Neural cell (in vitro differentiated cells): Measurements from ENCODE around the gene MLST8. TPM values are rescaled to one million over a fixed set of nuclear protein-coding genes. Genes with fewer than 3 reads are reported as not detected.

Source experiments
- H2AFZ ChIP-seq: fragments of 200-600, 300-800 bp; sonication (generic), shearing (Covaris generic); 2 replicates; pipeline ENCODE4 v1.6.0; 2014; ENCODE audit warnings: low read depth, mild to moderate bottlenecking, antibody characterized with exemption, low read length, moderate library complexity
- H3F3A ChIP-seq: fragments of 200-600 bp; shearing (Covaris generic); 2 replicates; pipeline ENCODE4 v1.6.1; 2016; ENCODE audit warnings: mild to moderate bottlenecking, moderate library complexity, mixed read lengths, antibody characterized with exemption, low read length; ENCODE audit not compliant: insufficient read depth, poor library complexity, severe bottlenecking
- H3K27ac ChIP-seq: fragments of 200-600, 300-800 bp; sonication (generic), shearing (Covaris generic); 2 replicates; pipeline ENCODE4 v1.5.1; 2014; ENCODE audit warnings: mild to moderate bottlenecking, low read length, moderate library complexity
- H3K27me3 ChIP-seq: fragments of 300-800, 200-600 bp; sonication (generic), shearing (Covaris generic); 2 replicates; pipeline ENCODE4 v1.6.0; 2014; ENCODE audit warnings: mild to moderate bottlenecking, low read depth, low read length, moderate library complexity; ENCODE audit not compliant: insufficient read depth
- H3K36me3 ChIP-seq: fragments of 300-800, 200-600 bp; sonication (generic), shearing (Covaris generic); 2 replicates; pipeline ENCODE4 v1.5.1; 2014; ENCODE audit warnings: mild to moderate bottlenecking, antibody characterized with exemption, low read length, moderate library complexity; ENCODE audit not compliant: insufficient read depth
- H3K4me2 ChIP-seq: fragments of 300-800, 200-600 bp; sonication (generic), shearing (Covaris generic); 2 replicates; pipeline ENCODE4 v1.6.0; 2014; ENCODE audit warnings: mild to moderate bottlenecking, low read length
- H3K4me3 ChIP-seq: fragments of 300-800, 200-600 bp; sonication (generic), shearing (Covaris generic); 2 replicates; pipeline ENCODE4 v1.5.1; 2014; ENCODE audit warnings: mild to moderate bottlenecking, low read length, moderate library complexity
- H3K79me2 ChIP-seq: fragments of 200-600 bp; shearing (Covaris generic); replicated peaks from 2 replicates; pipeline ENCODE4 v1.6.0; 2014; ENCODE audit warnings: mild to moderate bottlenecking, low read length, moderate library complexity; ENCODE audit not compliant: insufficient read depth
- H3K9ac ChIP-seq: fragments of 300-800, 200-600 bp; sonication (generic), shearing (Covaris generic); 2 replicates; pipeline ENCODE4 v1.6.1; 2016; ENCODE audit warnings: mild to moderate bottlenecking, low read length, mixed read lengths
- H3K9me2 ChIP-seq: fragments of 200-600 bp; shearing (Covaris generic); 2 replicates; pipeline ENCODE4 v1.6.1; 2016; ENCODE audit warnings: mild to moderate bottlenecking, low read length, mixed read lengths; ENCODE audit not compliant: insufficient read depth
- H3K9me3 ChIP-seq: fragments of 200-600, 300-800 bp; sonication (generic), shearing (Covaris generic); 2 replicates; pipeline ENCODE4 v1.6.1; 2016; ENCODE audit warnings: mild to moderate bottlenecking, mixed run types, low read length, moderate library complexity, mixed read lengths
- H4K20me1 ChIP-seq: fragments of 200-600 bp; shearing (Covaris generic); 2 replicates; pipeline ENCODE4 v1.6.1; 2016; ENCODE audit warnings: mild to moderate bottlenecking, mixed run types; ENCODE audit not compliant: insufficient read depth
- EP300 ChIP-seq: fragments of 450-650 bp; conservative IDR thresholded peaks from 2 replicates; pipeline ENCODE4 v1.6.1; 2014; ENCODE audit warnings: antibody characterized with exemption, mild to moderate bottlenecking, moderate library complexity; ENCODE audit not compliant: poor library complexity, severe bottlenecking
- EZH2 ChIP-seq: fragments of 200-600, 300-800 bp; shearing (Covaris generic), sonication (generic); IDR thresholded peaks from 2 replicates; pipeline ENCODE4 v1.6.1; 2014; ENCODE audit warnings: antibody characterized with exemption, low read length, borderline replicate concordance, mild to moderate bottlenecking; ENCODE audit not compliant: insufficient read depth, poor library complexity, severe bottlenecking
- MXI1 ChIP-seq: fragments of 450-650 bp; conservative IDR thresholded peaks from 2 replicates; pipeline ENCODE4 v1.6.1; 2014; ENCODE audit warnings: antibody characterized with exemption, mild to moderate bottlenecking; ENCODE audit not compliant: poor library complexity, severe bottlenecking
- POLR2AphosphoS5 ChIP-seq: IDR thresholded peaks from 2 replicates; pipeline ENCODE4 v1.6.1; 2012
- RAD21 ChIP-seq: fragments of 450-650 bp; conservative IDR thresholded peaks from 2 replicates; pipeline ENCODE4 v1.6.1; 2014; ENCODE audit warnings: antibody characterized with exemption, mild to moderate bottlenecking, moderate library complexity
- SMC3 ChIP-seq: fragments of 450-650 bp; conservative IDR thresholded peaks from 2 replicates; pipeline ENCODE4 v1.6.1; 2014; ENCODE audit warnings: antibody characterized with exemption, mild to moderate bottlenecking, moderate library complexity; ENCODE audit not compliant: poor library complexity
- TAF1 ChIP-seq: IDR thresholded peaks from 2 replicates; pipeline ENCODE4 v1.6.1; 2012; ENCODE audit warnings: low read depth
- polyA plus RNA-seq: library from polyadenylated mRNA; depleted of rRNA; stranded (reverse); fragments of >200 nt; gene quantifications from 2 replicates; pipeline ENCODE4 v1.2.3, GENCODE V29; 2014
- TF ChIP-seq, protein P1 (sequence below): IDR thresholded peaks from 2 replicates; pipeline ENCODE4 v1.6.1; 2012; ENCODE audit warnings: borderline replicate concordance
- TF ChIP-seq, protein P2 (sequence below): fragments of 450-650 bp; IDR thresholded peaks from 2 replicates; pipeline ENCODE4 v1.5.1; 2014; ENCODE audit warnings: antibody characterized with exemption, mild to moderate bottlenecking, moderate library complexity; ENCODE audit not compliant: poor library complexity, severe bottlenecking

Gene MLST8
- polyA plus RNA-seq, 1 donor from 2014 or later = 13.5 TPM

DNA sequence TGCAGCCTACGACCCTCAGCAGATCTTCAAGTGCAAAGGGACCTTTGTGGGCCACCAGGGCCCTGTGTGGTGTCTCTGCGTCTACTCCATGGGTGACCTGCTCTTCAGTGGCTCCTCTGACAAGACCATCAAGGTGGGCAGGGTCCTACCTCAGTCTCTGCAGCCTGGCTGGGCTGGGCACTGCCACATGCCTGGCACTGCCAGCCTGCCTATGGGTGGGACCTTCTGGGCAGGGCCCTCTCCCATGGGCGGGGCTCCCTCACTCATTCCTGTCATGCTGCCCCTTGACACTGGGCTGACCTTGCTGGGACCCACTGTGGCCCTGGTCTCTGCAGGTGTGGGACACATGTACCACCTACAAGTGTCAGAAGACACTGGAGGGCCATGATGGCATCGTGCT is 31.3 kb upstream of the MLST8 start:
- no peaks in the 10 kb centered on the region for H3F3A ChIP-seq
- H3K79me2 ChIP-seq = no peaks in the 10 kb centered on the region
- H2AFZ ChIP-seq = no peak overlapping the region
- H3K4me3 ChIP-seq = peak overlapping the region; percentile 46
- H3K9ac ChIP-seq = peak overlapping the region; percentile 45
- H4K20me1 ChIP-seq = no peaks in the 10 kb centered on the region
- H3K9me3 ChIP-seq = no peaks in the 10 kb centered on the region
- H3K4me2 ChIP-seq = no peak overlapping the region
- no peaks in the 10 kb centered on the region for H3K36me3 ChIP-seq
- no peaks in the 10 kb centered on the region for H3K27me3 ChIP-seq
- H3K27ac ChIP-seq = peak overlapping the region; percentile 69
- TF ChIP-seq, protein P1, sequence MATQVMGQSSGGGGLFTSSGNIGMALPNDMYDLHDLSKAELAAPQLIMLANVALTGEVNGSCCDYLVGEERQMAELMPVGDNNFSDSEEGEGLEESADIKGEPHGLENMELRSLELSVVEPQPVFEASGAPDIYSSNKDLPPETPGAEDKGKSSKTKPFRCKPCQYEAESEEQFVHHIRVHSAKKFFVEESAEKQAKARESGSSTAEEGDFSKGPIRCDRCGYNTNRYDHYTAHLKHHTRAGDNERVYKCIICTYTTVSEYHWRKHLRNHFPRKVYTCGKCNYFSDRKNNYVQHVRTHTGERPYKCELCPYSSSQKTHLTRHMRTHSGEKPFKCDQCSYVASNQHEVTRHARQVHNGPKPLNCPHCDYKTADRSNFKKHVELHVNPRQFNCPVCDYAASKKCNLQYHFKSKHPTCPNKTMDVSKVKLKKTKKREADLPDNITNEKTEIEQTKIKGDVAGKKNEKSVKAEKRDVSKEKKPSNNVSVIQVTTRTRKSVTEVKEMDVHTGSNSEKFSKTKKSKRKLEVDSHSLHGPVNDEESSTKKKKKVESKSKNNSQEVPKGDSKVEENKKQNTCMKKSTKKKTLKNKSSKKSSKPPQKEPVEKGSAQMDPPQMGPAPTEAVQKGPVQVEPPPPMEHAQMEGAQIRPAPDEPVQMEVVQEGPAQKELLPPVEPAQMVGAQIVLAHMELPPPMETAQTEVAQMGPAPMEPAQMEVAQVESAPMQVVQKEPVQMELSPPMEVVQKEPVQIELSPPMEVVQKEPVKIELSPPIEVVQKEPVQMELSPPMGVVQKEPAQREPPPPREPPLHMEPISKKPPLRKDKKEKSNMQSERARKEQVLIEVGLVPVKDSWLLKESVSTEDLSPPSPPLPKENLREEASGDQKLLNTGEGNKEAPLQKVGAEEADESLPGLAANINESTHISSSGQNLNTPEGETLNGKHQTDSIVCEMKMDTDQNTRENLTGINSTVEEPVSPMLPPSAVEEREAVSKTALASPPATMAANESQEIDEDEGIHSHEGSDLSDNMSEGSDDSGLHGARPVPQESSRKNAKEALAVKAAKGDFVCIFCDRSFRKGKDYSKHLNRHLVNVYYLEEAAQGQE = no peak
- no peak for TF ChIP-seq SMC3
- no peak for TF ChIP-seq TAF1
- H3K9me2 ChIP-seq = no peaks in the 10 kb centered on the region

DNA sequence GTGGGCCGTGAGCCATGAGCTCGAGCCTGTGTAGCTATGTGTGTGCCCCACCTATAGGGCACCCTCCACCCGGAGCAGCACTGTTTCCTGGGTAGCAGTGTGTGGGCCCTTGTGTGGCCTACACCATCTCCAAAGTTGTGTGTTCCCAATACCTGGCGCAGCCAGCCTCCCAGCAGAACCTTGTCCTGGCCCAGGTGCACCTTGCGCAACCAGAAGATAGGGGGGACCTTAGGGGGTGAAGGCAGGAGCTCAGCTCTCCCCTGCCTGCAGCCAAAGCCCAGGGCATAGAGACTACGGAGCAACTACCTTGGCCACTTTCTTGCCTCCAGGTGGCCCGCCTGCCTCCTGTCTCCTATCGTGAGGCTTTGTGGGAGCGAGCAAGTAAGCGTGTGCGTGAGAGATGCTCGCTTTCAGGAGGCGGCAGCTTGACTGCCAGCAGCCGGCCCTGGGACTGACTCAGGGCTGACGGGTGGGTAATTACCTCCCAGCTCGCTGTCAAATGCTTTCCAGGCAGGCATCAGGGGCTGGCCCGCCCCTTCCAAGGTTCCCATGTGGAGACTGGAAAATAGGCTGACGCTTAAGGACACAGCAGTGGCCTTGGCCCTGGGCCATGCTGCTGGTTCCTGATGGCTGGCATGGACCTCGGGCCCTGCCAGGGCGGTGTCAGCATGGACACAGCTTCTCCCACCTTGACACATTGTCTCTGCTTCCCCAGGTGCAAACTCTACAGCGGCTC is 30.7 kb upstream of the MLST8 start:
- H2AFZ ChIP-seq = no peak overlapping the region
- TF ChIP-seq MXI1 = no peak
- TF ChIP-seq, protein P1 = no peak
- peak; percentile 57 for TF ChIP-seq EP300
- TF ChIP-seq RAD21 = no peak
- TF ChIP-seq TAF1 = no peak
- no peak for TF ChIP-seq EZH2
- TF ChIP-seq POLR2AphosphoS5 = peak; percentile 59
- TF ChIP-seq, protein P2, sequence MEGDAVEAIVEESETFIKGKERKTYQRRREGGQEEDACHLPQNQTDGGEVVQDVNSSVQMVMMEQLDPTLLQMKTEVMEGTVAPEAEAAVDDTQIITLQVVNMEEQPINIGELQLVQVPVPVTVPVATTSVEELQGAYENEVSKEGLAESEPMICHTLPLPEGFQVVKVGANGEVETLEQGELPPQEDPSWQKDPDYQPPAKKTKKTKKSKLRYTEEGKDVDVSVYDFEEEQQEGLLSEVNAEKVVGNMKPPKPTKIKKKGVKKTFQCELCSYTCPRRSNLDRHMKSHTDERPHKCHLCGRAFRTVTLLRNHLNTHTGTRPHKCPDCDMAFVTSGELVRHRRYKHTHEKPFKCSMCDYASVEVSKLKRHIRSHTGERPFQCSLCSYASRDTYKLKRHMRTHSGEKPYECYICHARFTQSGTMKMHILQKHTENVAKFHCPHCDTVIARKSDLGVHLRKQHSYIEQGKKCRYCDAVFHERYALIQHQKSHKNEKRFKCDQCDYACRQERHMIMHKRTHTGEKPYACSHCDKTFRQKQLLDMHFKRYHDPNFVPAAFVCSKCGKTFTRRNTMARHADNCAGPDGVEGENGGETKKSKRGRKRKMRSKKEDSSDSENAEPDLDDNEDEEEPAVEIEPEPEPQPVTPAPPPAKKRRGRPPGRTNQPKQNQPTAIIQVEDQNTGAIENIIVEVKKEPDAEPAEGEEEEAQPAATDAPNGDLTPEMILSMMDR = peak; percentile 40
- TF ChIP-seq SMC3 = peak; percentile 8
- H3K27ac ChIP-seq = peak overlapping the region; percentile 69
- no peaks in the 10 kb centered on the region for H3K9me2 ChIP-seq
- H3K4me3 ChIP-seq = peak overlapping the region; percentile 46
- peak overlapping the region; percentile 45 for H3K9ac ChIP-seq
- no peak overlapping the region for H3K4me2 ChIP-seq
- no peaks in the 10 kb centered on the region for H3K9me3 ChIP-seq
- H4K20me1 ChIP-seq = no peaks in the 10 kb centered on the region
- H3K27me3 ChIP-seq = no peaks in the 10 kb centered on the region
- H3K36me3 ChIP-seq = no peaks in the 10 kb centered on the region
- no peaks in the 10 kb centered on the region for H3F3A ChIP-seq
- no peaks in the 10 kb centered on the region for H3K79me2 ChIP-seq
